Amygdala (tissue), 56 donors: ENCODE results near the gene MTURN.
A peak's percentile ranks its signal among the peaks of the same experiment; 100 is the strongest.

Experiments used
- DNase-seq, 56 donors: peaks; one replicate each; lab custom pipeline; 2025; lab: John Stamatoyannopoulos, UW

The MTURN gene

DNA sequence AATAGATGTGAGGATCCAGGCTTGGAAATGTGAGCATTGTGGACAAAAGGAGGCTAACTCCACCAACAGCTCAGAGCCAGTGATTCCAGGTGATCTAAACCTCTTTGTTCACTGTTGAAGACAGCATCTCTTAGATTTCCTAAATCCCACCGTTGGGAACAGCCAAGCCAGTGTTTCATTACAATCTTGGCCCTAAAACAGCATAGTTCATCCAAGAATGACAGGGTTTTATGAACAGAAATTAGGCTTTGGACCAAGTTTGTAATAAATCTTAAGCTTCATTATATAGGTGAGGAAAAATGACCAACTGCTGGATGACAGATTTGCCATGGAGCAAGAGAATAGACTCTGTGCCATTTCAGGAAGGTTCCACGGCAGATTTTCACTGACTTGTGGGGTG is 65.8 kb downstream of the MTURN start:
- DNase-seq, result no peak

- peak in 8 of 56 donors; percentile 14 to 36 (median 24) for DNase-seq
Observed at GRCh38 chr7:30201161-30201666, 66.4 kb downstream of the MTURN start.

- no peak for DNase-seq
Observed at GRCh38 chr7:30201921-30202320, 67.1 kb downstream of the MTURN start.

- no peak for DNase-seq
Observed at GRCh38 chr7:30202671-30203070, 67.9 kb downstream of the MTURN start.

DNA sequence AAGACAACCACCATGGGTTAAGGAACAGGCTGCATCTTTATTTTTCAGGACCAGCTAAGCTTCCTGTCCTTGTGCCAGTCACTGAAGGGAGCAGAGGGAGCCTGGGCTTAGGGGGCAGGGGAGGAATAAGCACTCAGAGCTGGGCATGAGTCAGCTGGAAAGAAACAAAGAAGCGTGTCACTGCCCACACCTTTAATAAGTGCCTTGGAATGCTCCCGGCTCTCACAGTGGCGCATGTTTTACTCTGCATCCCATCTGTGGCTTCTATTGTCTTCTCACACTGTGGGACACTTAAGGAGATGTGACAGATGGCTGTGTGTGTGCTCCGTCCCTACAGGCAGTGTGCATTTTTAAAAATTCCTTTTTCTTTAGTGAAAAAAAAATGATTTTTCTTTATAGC is 71.7 kb downstream of the MTURN start:
- DNase-seq, result no peak

DNA sequence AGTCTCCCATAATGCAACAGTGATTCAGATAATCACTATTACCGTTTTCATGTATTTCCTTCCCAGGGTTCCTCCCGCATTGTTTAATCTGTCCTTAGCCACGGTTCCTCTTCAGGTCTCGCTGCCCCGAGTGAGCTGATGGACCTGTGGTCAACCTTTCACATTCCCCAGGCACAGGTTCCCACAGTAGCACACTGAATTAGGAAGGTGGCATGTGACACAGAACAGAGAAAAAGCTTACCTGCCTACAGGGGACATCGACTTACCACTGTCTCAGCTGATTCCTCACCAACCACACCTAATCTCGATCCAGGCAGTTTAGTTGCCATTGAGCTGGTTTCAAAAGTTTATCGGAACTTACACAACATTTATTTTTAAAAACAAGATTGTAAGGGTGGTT is 72.2 kb downstream of the MTURN start:
- DNase-seq, result no peak

DNA sequence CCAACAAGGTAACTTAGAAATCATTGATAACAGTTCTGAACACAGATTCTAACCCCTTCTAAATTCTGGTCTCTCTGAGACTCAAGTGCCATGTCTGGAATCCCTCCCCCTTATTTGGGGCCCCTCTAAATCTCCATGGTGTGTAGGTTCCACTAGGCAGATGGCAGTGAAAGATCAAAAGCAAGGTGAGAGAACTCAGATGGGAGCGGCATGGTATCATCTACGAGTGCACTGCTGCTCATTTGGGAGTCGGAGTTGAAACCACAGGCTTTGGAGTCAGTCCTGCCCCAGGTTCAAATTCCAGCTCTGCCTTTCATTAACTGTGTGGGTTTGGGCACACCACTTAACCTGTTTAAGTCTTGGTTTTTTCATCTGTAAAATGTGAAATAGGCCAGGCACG is 72.6 kb downstream of the MTURN start:
- no peak for DNase-seq

GRCh38 chr7:30209951-30210350 is 75.2 kb downstream of the MTURN start:
- DNase-seq, result no peak
